ENCODE data around the gene PGAM1. TPM values are rescaled to one million over a fixed set of nuclear protein-coding genes. Genes with fewer than 3 reads are reported as not detected.

PGAM1 gene
- total and polyA plus RNA-seq, 11 donors = 41.6 to 436 (median 250) TPM

GRCh38 chr10:97380516-97380915 lies 45.5 kb upstream of the PGAM1 start:
- H3K27ac ChIP-seq = no peak overlapping the region
- no peak overlapping the region for H3K4me3 ChIP-seq
- WGBS, 4 donors = 82 to 87% (median 82%) methylated on average over 8 of the region's 8 CpGs
- H3K4me1 ChIP-seq = peaks cover 0 to 2% (median 0%) of the 10 kb centered on the region in 12 donors
- ATAC-seq (no peak), DNase-seq (no peak)
- H3K27me3 ChIP-seq = no peaks in the 10 kb centered on the region
- no peaks in the 10 kb centered on the region for H3K9me3 ChIP-seq
- H3K36me3 ChIP-seq = peaks cover 0 to 78% (median 57%) of the 10 kb centered on the region in 9 donors
- intact Hi-C loops (cut with DNase I) = no loop called here
- TF ChIP-seq CTCF (IDR thresholded peaks at IDR 0.05) = no peak

- no peak for TF ChIP-seq POLR2A (IDR thresholded peaks at IDR 0.05)
- no peak for TF ChIP-seq CTCF (IDR thresholded peaks at IDR 0.05)
- Histone ChIP-seq H3K4me1 (peaks cover 0 to 7% (median 0%) of the 10 kb centered on the region in 12 donors), H3K4me3 (no peak overlapping the region), H3K27ac (no peak overlapping the region), H3K9me3 (no peaks in the 10 kb centered on the region), H3K27me3 (no peaks in the 10 kb centered on the region), H3K36me3 (peaks cover 0 to 78% (median 53%) of the 10 kb centered on the region in 9 donors)
- intact Hi-C loops (cut with DNase I) = no loop called here
- DNase-seq = no peak
- 82 to 96% (median 92%) methylated on average over 8 of the region's 8 CpGs for WGBS, 4 donors
- ATAC-seq = no peak
These were observed 44.4 kb upstream of the PGAM1 start for GRCh38 chr10:97381626-97382025.

- H3K4me3 ChIP-seq = no peak overlapping the region
- no peaks in the 10 kb centered on the region for H3K27me3 ChIP-seq
- no peaks in the 10 kb centered on the region for H3K9me3 ChIP-seq
- TF ChIP-seq CTCF (IDR thresholded peaks at IDR 0.05) (no peak), POLR2A (IDR thresholded peaks at IDR 0.05) (no peak)
- intact Hi-C loops (cut with DNase I) = no loop called here
- H3K36me3 ChIP-seq = peaks cover 0 to 76% (median 55%) of the 10 kb centered on the region in 9 donors
- 92 to 96% (median 95%) methylated on average over 7 of the region's 7 CpGs for WGBS, 4 donors
- no peak overlapping the region for H3K27ac ChIP-seq
- ATAC-seq (no peak), DNase-seq (no peak)
- peaks cover 0 to 7% (median 0%) of the 10 kb centered on the region in 12 donors for H3K4me1 ChIP-seq
These were observed 42.8 kb upstream of the PGAM1 start for GRCh38 chr10:97383159-97383558.

- WGBS, 4 donors = 92 to 100% (median 97%) methylated on average over 3 to 5 of the region's 5 CpGs
- intact Hi-C loops (cut with DNase I) = no loop called here
- Histone ChIP-seq H3K4me1 (peaks cover 0 to 7% (median 0%) of the 10 kb centered on the region in 12 donors), H3K27me3 (no peaks in the 10 kb centered on the region), H3K9me3 (no peaks in the 10 kb centered on the region), H3K4me3 (no peak overlapping the region), H3K27ac (no peak overlapping the region), H3K36me3 (peaks cover 0 to 75% (median 55%) of the 10 kb centered on the region in 9 donors)
- DNase-seq (no peak), ATAC-seq (no peak)
- TF ChIP-seq POLR2A (IDR thresholded peaks at IDR 0.05) (no peak), CTCF (IDR thresholded peaks at IDR 0.05) (no peak)
These were observed 41.8 kb upstream of the PGAM1 start for GRCh38 chr10:97384156-97384555.

Data from heart left ventricle (tissue), 16 donors.